GM23248 (cell line): ENCODE data around the gene SLC15A4. TPM values are rescaled to one million over a fixed set of nuclear protein-coding genes. Genes with fewer than 3 reads are reported as not detected.
A peak's percentile ranks its signal among the peaks of the same experiment; 100 is the strongest.

Source experiments
- DNase-seq: peaks from one replicate; pipeline ENCODE4 v3.0.0-alpha.2; 2015
- H2AFZ ChIP-seq: fragments of 200-600 bp; sonication (generic); 2 replicates; pipeline ENCODE4 v1.6.1; 2016; ENCODE audit warnings: antibody characterized with exemption
- H3F3A ChIP-seq: fragments of 200-600 bp; sonication (generic); 2 replicates; pipeline ENCODE4 v1.6.1; 2016; ENCODE audit warnings: mild to moderate bottlenecking, antibody characterized with exemption, mixed run types; ENCODE audit not compliant: insufficient read depth
- H3K27ac ChIP-seq: fragments of 200-600 bp; sonication (generic); 2 replicates; pipeline ENCODE4 v1.5.1; 2016; ENCODE audit warnings: mild to moderate bottlenecking
- H3K27me3 ChIP-seq: fragments of 200-600 bp; sonication (generic); replicated peaks from 2 replicates; pipeline ENCODE4 v1.6.1; 2016; ENCODE audit warnings: mild to moderate bottlenecking; ENCODE audit not compliant: insufficient read depth
- H3K36me3 ChIP-seq: fragments of 200-600 bp; sonication (generic); 2 replicates; pipeline ENCODE4 v1.6.1; 2016; ENCODE audit warnings: low read depth, mild to moderate bottlenecking
- H3K4me1 ChIP-seq: fragments of 200-600 bp; sonication (generic); 2 replicates; pipeline ENCODE4 v1.6.1; 2016; ENCODE audit warnings: mild to moderate bottlenecking; ENCODE audit not compliant: insufficient read depth
- H3K4me2 ChIP-seq: fragments of 200-600 bp; sonication (generic); one replicate; pipeline ENCODE4 v1.6.1; 2016; ENCODE audit warnings: mild to moderate bottlenecking; ENCODE audit not compliant: unreplicated experiment
- H3K4me3 ChIP-seq: fragments of 200-600 bp; sonication (generic); 2 replicates; pipeline ENCODE4 v1.5.1; 2016; ENCODE audit warnings: mild to moderate bottlenecking
- H3K79me2 ChIP-seq: fragments of 200-600 bp; sonication (generic); 2 replicates; pipeline ENCODE4 v1.6.1; 2016; ENCODE audit warnings: mild to moderate bottlenecking; ENCODE audit not compliant: insufficient read depth
- H3K9ac ChIP-seq: fragments of 200-600 bp; sonication (generic); 2 replicates; pipeline ENCODE4 v1.6.1; 2016; ENCODE audit warnings: mild to moderate bottlenecking
- H3K9me2 ChIP-seq: fragments of 200-600 bp; sonication (generic); 2 replicates; pipeline ENCODE4 v1.6.1; 2016; ENCODE audit warnings: mixed run types, mild to moderate bottlenecking, moderate library complexity; ENCODE audit not compliant: insufficient read depth
- H3K9me3 ChIP-seq: fragments of 200-600 bp; sonication (generic); one replicate; pipeline ENCODE4 v1.6.1; 2017; ENCODE audit warnings: low read depth
- H4K20me1 ChIP-seq: fragments of 200-600 bp; sonication (generic); 2 replicates; pipeline ENCODE4 v1.6.0; 2016; ENCODE audit not compliant: insufficient read depth
- EZH2 ChIP-seq: fragments of 200-600 bp; sonication (generic); IDR thresholded peaks from 2 replicates; pipeline ENCODE4 v1.6.1; 2018; ENCODE audit warnings: antibody characterized with exemption, mild to moderate bottlenecking; ENCODE audit not compliant: insufficient read depth, poor library complexity, severe bottlenecking
- EZH2phosphoT487 ChIP-seq: fragments of 200-600 bp; sonication (generic); IDR thresholded peaks from 2 replicates; pipeline ENCODE4 v1.6.1; 2018; ENCODE audit warnings: antibody characterized with exemption, moderate library complexity, mild to moderate bottlenecking, low read depth; ENCODE audit not compliant: insufficient read depth
- WGBS, 2 experiments: methylation state at CpG; one replicate each; pipeline ENCODE4 v1.1.6; 2015 to 2017; ENCODE audit warnings: low lambda C conversion rate in 2 of 2, low coverage in 1 of 2; ENCODE audit errors: missing lambda C conversion rate in 2 of 2; 5-methylcytosine and 5-hydroxymethylcytosine counted together
- in situ Hi-C: fragments of 300-500 bp; cut with MboI; formaldehyde crosslinking; loops from 2 replicates; pipeline ENCODE4 v1.15.0; 2020
- polyA plus RNA-seq: library from polyadenylated mRNA; unstranded; fragments of >200 nt; fragmentation: Nextera tagmentation; extraction: Ambion mirVana; gene quantifications from 2 replicates; pipeline ENCODE4 v1.2.1, GENCODE V29; 2016
- total RNA-seq: library from RNA; depleted of rRNA; stranded (reverse); fragments of >200 nt; shearing (Covaris generic); gene quantifications from 2 replicates; pipeline ENCODE4 v1.2.3, GENCODE V29; 2014

SLC15A4 gene
- total and polyA plus RNA-seq, 2 experiments from 2014 or later = 5.7 to 50.3 TPM

- Histone ChIP-seq H3K4me1 (no peaks in the 10 kb centered on the region), H4K20me1 (no peaks in the 10 kb centered on the region), H3K4me3 (no peak overlapping the region), H3K79me2 (no peaks in the 10 kb centered on the region), H3K36me3 (peaks cover 15% of the 10 kb centered on the region; the same call in 1 of the 2 replicates), H3K27me3 (no peaks in the 10 kb centered on the region), H2AFZ (no peak overlapping the region), H3K9ac (no peak overlapping the region), H3K27ac (no peak overlapping the region), H3F3A (no peaks in the 10 kb centered on the region), H3K4me2 (no peak overlapping the region), H3K9me2 (no peaks in the 10 kb centered on the region), H3K9me3 (no peaks in the 10 kb centered on the region)
- TF ChIP-seq EZH2phosphoT487 (no peak), EZH2 (no peak)
- in situ Hi-C loops = no loop called here
- 85% methylated on average over 24 of the region's 24 CpGs for WGBS, 2 experiments
- DNase-seq = peak; percentile 40
Measured at GRCh38 chr12:128791395-128792322, 32.1 kb downstream of the SLC15A4 start.

GRCh38 chr12:128790653-128791373, 32.9 kb downstream of the SLC15A4 start:
- H3K9ac ChIP-seq = no peak overlapping the region
- no peaks in the 10 kb centered on the region for H3F3A ChIP-seq
- TF ChIP-seq EZH2 (no peak), EZH2phosphoT487 (no peak)
- no peaks in the 10 kb centered on the region for H3K79me2 ChIP-seq
- no peak overlapping the region for H2AFZ ChIP-seq
- H3K9me3 ChIP-seq = no peaks in the 10 kb centered on the region
- DNase-seq = no peak
- H3K9me2 ChIP-seq = no peaks in the 10 kb centered on the region
- H3K27me3 ChIP-seq = no peaks in the 10 kb centered on the region
- no peak overlapping the region for H3K4me2 ChIP-seq
- H3K36me3 ChIP-seq = peaks cover 11% of the 10 kb centered on the region; the same call in 1 of the 2 replicates
- no peaks in the 10 kb centered on the region for H4K20me1 ChIP-seq
- no peak overlapping the region for H3K27ac ChIP-seq
- WGBS, 2 experiments = 73 to 80% methylated on average over 15 of the region's 15 CpGs
- in situ Hi-C loops = no loop called here
- no peaks in the 10 kb centered on the region for H3K4me1 ChIP-seq
- H3K4me3 ChIP-seq = no peak overlapping the region

- no peak for DNase-seq
- whole genome bisulfite sequencing, 2 experiments = 84 to 85% methylated on average over 11 of the region's 11 CpGs
- in situ Hi-C loops = no loop called here
- no peak overlapping the region for H3K9ac ChIP-seq
- no peak overlapping the region for H3K4me2 ChIP-seq
- peaks cover 11% of the 10 kb centered on the region; the same call in 1 of the 2 replicates for H3K36me3 ChIP-seq
- no peaks in the 10 kb centered on the region for H3K79me2 ChIP-seq
- no peak overlapping the region for H3K4me3 ChIP-seq
- H4K20me1 ChIP-seq = no peaks in the 10 kb centered on the region
- no peak overlapping the region for H2AFZ ChIP-seq
- H3K27ac ChIP-seq = no peak overlapping the region
- no peak for TF ChIP-seq EZH2
- no peak for TF ChIP-seq EZH2phosphoT487
- no peaks in the 10 kb centered on the region for H3F3A ChIP-seq
- no peaks in the 10 kb centered on the region for H3K27me3 ChIP-seq
- H3K4me1 ChIP-seq = no peaks in the 10 kb centered on the region
- no peaks in the 10 kb centered on the region for H3K9me2 ChIP-seq
- no peaks in the 10 kb centered on the region for H3K9me3 ChIP-seq
Measured at GRCh38 chr12:128790221-128790620, 33.5 kb downstream of the SLC15A4 start.

GRCh38 chr12:128789356-128789929, 34.3 kb downstream of the SLC15A4 start:
- H3K79me2 ChIP-seq = no peaks in the 10 kb centered on the region
- 66 to 67% methylated on average over 12 of the region's 12 CpGs for whole genome bisulfite sequencing, 2 experiments
- H3K4me3 ChIP-seq = no peak overlapping the region
- no peaks in the 10 kb centered on the region for H3K9me2 ChIP-seq
- no peaks in the 10 kb centered on the region for H3K9me3 ChIP-seq
- TF ChIP-seq EZH2phosphoT487 (no peak), EZH2 (no peak)
- H2AFZ ChIP-seq = no peak overlapping the region
- H3K27ac ChIP-seq = no peak overlapping the region
- H4K20me1 ChIP-seq = no peaks in the 10 kb centered on the region
- no peak overlapping the region for H3K4me2 ChIP-seq
- peaks cover 4% of the 10 kb centered on the region for H3F3A ChIP-seq
- in situ Hi-C loops = no loop called here
- H3K36me3 ChIP-seq = peaks cover 11% of the 10 kb centered on the region; the same call in 1 of the 2 replicates
- no peak overlapping the region for H3K9ac ChIP-seq
- H3K4me1 ChIP-seq = 0 out of 2 replicates have a peak, but pooled peaks cover under 1% of the 10 kb centered on the region
- no peak for DNase-seq
- H3K27me3 ChIP-seq = no peaks in the 10 kb centered on the region
